Lower leg skin (tissue), 4 donors: Measurements from ENCODE around the gene TRAF3IP1. TPM values are rescaled to one million over a fixed set of nuclear protein-coding genes. Genes with fewer than 3 reads are reported as not detected.
"Not testable (repeated sequence)": the region's sequence is repeated elsewhere in the genome, so short reads cannot be mapped to it uniquely, and the experiment has no call there.

Experiments used
- DNase-seq, 2 donors: peaks; one replicate each; pipeline ENCODE4 v3.0.0-alpha.2; 2019; ENCODE audit warnings: low spot score in 2 of 2
- H3K4me3 ChIP-seq: fragments of 200-600 bp; sonication (generic); 2 replicates; pipeline ENCODE4 v1.5.1; 2017; ENCODE audit warnings: mild to moderate bottlenecking, low read depth; ENCODE audit not compliant: poor library complexity, severe bottlenecking
- CTCF ChIP-seq, 3 donors: fragments of 450-650 bp; IDR thresholded peaks; one replicate each; pipeline ENCODE4 v1.5.1; 2016; ENCODE audit warnings: antibody characterized with exemption in 3 of 3, mild to moderate bottlenecking in 3 of 3, moderate library complexity in 2 of 3
- POLR2A ChIP-seq, 2 donors: fragments of 450-650 bp; IDR thresholded peaks; one replicate each; pipeline ENCODE4 v1.6.1; 2016 to 2017; ENCODE audit warnings: antibody characterized with exemption in 2 of 2, mild to moderate bottlenecking in 1 of 2, moderate library complexity in 1 of 2
- WGBS, 2 donors: methylation state at CpG; one replicate each; pipeline ENCODE4 v1.1.5; 2018; 5-methylcytosine and 5-hydroxymethylcytosine counted together
- intact Hi-C: fragments of 100-400 bp; cut with DNase I; formaldehyde crosslinking; loops from one replicate; pipeline ENCODE4 v1.15.0; 2023; ENCODE audit warnings: low total_unique reads
- total RNA-seq, 4 donors: library from RNA; depleted of rRNA; stranded (reverse); fragments of >200 nt; gene quantifications; one replicate each; pipeline ENCODE4 v1.1.0, GENCODE V29; 2016

Gene TRAF3IP1
- total RNA-seq: 1 to 10 TPM; 4.3 to 8.7 (median 8.2) TPM

GRCh38 chr2:238320246-238320647 lies at the start of gene TRAF3IP1:
Gene TRAF3IP1 (plus strand): TSS chr2:238320518. CDS start chr2:238320663, 145 bp downstream.
- no peak for TF ChIP-seq POLR2A (IDR thresholded peaks at IDR 0.05)
- TF ChIP-seq CTCF (IDR thresholded peaks at IDR 0.05): no peak
- H3K4me3 ChIP-seq: peak within 1 kb of the TSS; percentile 55
- WGBS, 2 donors: 0% methylated on average over 8 to 39 of the region's 58 CpGs
- intact Hi-C loops: no loop called here
- peak; percentile 84 to 98 for DNase-seq

- 84 to 88% methylated on average over 9 of the region's 9 CpGs for WGBS, 2 donors
- no peak overlapping the region for H3K4me3 ChIP-seq
- no peak for TF ChIP-seq POLR2A (IDR thresholded peaks at IDR 0.05)
- no peak for TF ChIP-seq CTCF (IDR thresholded peaks at IDR 0.05)
- intact Hi-C loops: no loop called here
- DNase-seq: no peak
Observed at GRCh38 chr2:238270606-238271005, 49.7 kb upstream of the TRAF3IP1 start.

GRCh38 chr2:238271061-238271554 lies 49.2 kb upstream of the TRAF3IP1 start:
- DNase-seq: no peak
- no peak for TF ChIP-seq POLR2A (IDR thresholded peaks at IDR 0.05)
- no peak for TF ChIP-seq CTCF (IDR thresholded peaks at IDR 0.05)
- WGBS, 2 donors: 62 to 63% methylated on average over 13 of the region's 13 CpGs
- no peak overlapping the region for H3K4me3 ChIP-seq
- intact Hi-C loops: no loop called here

- DNase-seq, H3K4me3 ChIP-seq, intact Hi-C loops: not testable (repeated sequence)
- WGBS, 2 donors: 79 to 83% methylated on average over 8 of the region's 8 CpGs
Observed at GRCh38 chr2:238271686-238272085, 48.6 kb upstream of the TRAF3IP1 start.

GRCh38 chr2:238272156-238272555 lies 48.2 kb upstream of the TRAF3IP1 start:
- intact Hi-C loops: no loop called here
- DNase-seq: no peak
- H3K4me3 ChIP-seq: no peak overlapping the region
- TF ChIP-seq CTCF (IDR thresholded peaks at IDR 0.05): no peak
- 99 to 100% methylated on average over 4 of the region's 4 CpGs for WGBS, 2 donors

GRCh38 chr2:238273433-238273832 lies 46.9 kb upstream of the TRAF3IP1 start:
- 80 to 91% methylated on average over 10 of the region's 10 CpGs for WGBS, 2 donors
- DNase-seq, intact Hi-C loops, H3K4me3 ChIP-seq: not testable (repeated sequence)

GRCh38 chr2:238274152-238274865 lies 46.0 kb upstream of the TRAF3IP1 start:
- DNase-seq: no peak
- WGBS, 2 donors: 87 to 96% methylated on average over 20 of the region's 20 CpGs

More at GRCh38 chr2:238274152-238274865, 46.0 kb upstream of the TRAF3IP1 start:
- TF ChIP-seq POLR2A (IDR thresholded peaks at IDR 0.05) (no peak), CTCF (IDR thresholded peaks at IDR 0.05) (no peak)
- no peak overlapping the region for H3K4me3 ChIP-seq
- intact Hi-C loops: no loop called here
